B cell (primary cell): ENCODE measurements around the gene ANKS1A.

Source experiments
- EZH2 ChIP-seq: IDR thresholded peaks from 2 replicates; pipeline ENCODE4 v1.6.1; 2012; ENCODE audit warnings: borderline replicate concordance, low read depth, mild to moderate bottlenecking, moderate library complexity, low read length; ENCODE audit not compliant: insufficient read depth, poor library complexity, severe bottlenecking
- TF ChIP-seq, protein P1 (sequence below): fragments of 200-600 bp; IDR thresholded peaks from one replicate; pipeline ENCODE4 v1.8.0; 2022; ENCODE audit warnings: antibody characterized with exemption, mild to moderate bottlenecking

DNA sequence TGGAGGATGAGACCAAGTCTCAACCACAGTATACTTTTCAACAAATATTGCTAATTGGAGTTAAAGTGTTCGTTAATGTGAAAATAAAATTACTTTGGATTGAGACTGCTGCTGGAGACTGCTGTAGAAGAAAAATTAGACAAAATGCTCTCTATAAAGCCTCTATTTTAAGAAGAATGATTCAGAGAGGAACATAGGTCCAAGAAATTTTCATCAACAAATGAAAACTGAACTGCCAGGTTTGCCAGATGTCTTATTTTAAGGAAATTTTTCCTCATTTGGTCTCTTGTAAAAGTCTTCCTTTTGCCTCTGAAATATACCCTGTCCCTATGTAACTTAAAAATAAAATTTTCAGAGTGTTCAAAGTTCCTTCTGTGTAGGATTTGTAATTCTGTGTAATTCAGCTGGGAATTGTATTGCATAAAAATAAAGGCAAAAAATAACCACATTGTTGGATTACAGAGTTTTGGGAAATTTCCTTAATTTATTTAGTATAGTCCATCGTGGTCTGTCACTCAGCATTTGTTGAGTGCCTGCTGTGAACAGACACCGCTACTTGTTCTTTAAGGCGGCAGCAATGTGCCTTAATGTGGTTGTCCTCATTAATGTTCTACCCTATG lies 27.4 kb downstream of the ANKS1A start:
- no peak for TF ChIP-seq EZH2
- TF ChIP-seq, protein P1, sequence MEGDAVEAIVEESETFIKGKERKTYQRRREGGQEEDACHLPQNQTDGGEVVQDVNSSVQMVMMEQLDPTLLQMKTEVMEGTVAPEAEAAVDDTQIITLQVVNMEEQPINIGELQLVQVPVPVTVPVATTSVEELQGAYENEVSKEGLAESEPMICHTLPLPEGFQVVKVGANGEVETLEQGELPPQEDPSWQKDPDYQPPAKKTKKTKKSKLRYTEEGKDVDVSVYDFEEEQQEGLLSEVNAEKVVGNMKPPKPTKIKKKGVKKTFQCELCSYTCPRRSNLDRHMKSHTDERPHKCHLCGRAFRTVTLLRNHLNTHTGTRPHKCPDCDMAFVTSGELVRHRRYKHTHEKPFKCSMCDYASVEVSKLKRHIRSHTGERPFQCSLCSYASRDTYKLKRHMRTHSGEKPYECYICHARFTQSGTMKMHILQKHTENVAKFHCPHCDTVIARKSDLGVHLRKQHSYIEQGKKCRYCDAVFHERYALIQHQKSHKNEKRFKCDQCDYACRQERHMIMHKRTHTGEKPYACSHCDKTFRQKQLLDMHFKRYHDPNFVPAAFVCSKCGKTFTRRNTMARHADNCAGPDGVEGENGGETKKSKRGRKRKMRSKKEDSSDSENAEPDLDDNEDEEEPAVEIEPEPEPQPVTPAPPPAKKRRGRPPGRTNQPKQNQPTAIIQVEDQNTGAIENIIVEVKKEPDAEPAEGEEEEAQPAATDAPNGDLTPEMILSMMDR = no peak
